Renal cortex interstitium (tissue), 11 donors: ENCODE data around the gene FBXW10. TPM values are rescaled to one million over a fixed set of nuclear protein-coding genes. Genes with fewer than 3 reads are reported as not detected.
A peak's percentile ranks its signal among the peaks of the same experiment; 100 is the strongest.
"Not testable (repeated sequence)": the region's sequence is repeated elsewhere in the genome, so short reads cannot be mapped to it uniquely, and the experiment has no call there.

Experiments used
- DNase-seq, 11 donors: peaks; one replicate each; pipeline ENCODE4 v3.0.0-alpha.2; 2013; ENCODE audit warnings: low read depth in 9 of 11, low spot score in 4 of 11; ENCODE audit errors: extremely low read depth in 1 of 11
- polyA plus RNA-seq, 3 donors: library from polyadenylated mRNA; unstranded; fragments of 120-200 nt; gene quantifications; one replicate each; pipeline ENCODE4 v1.2.1, GENCODE V29; 2013; ENCODE audit not compliant: insufficient read length in 3 of 3

The FBXW10 gene
- polyA plus RNA-seq, 3 donors = 0.64 to 0.89 (median 0.80) TPM

- not testable (repeated sequence) for DNase-seq
Observed at GRCh38 chr17:18744726-18745125, 872 bp downstream of the FBXW10 start.

GRCh38 chr17:18746551-18746950, 2.7 kb downstream of the FBXW10 start:
- peak in 1 of 11 donors; percentile 17 for DNase-seq

- DNase-seq = peak in 5 of 11 donors; percentile 7 to 34 (median 26)
Observed at GRCh38 chr17:18747501-18747900, 3.6 kb downstream of the FBXW10 start.

- not testable (repeated sequence) for DNase-seq
Observed at GRCh38 chr17:18750242-18750641, 6.4 kb downstream of the FBXW10 start.

GRCh38 chr17:18753829-18754409, 10.1 kb downstream of the FBXW10 start:
- DNase-seq = not testable (repeated sequence)

GRCh38 chr17:18755969-18756368, 12.1 kb downstream of the FBXW10 start:
- DNase-seq = not testable (repeated sequence)

GRCh38 chr17:18757368-18758044, 13.7 kb downstream of the FBXW10 start:
- not testable (repeated sequence) for DNase-seq

- DNase-seq = not testable (repeated sequence)
Observed at GRCh38 chr17:18758344-18758743, 14.5 kb downstream of the FBXW10 start.

- DNase-seq = not testable (repeated sequence)
Observed at GRCh38 chr17:18760221-18760620, 16.4 kb downstream of the FBXW10 start.

- not testable (repeated sequence) for DNase-seq
Observed at GRCh38 chr17:18770572-18770971, 26.7 kb downstream of the FBXW10 start.

GRCh38 chr17:18771066-18771465, 27.2 kb downstream of the FBXW10 start:
- peak in 1 of 11 donors; percentile 13 for DNase-seq

- DNase-seq = no peak
Observed at GRCh38 chr17:18772471-18772870, 28.6 kb downstream of the FBXW10 start.

- DNase-seq = peak; percentile 75 to 92 (median 88)
Observed at GRCh38 chr17:18780991-18781718, 37.3 kb downstream of the FBXW10 start, which contains the start of gene TVP23B. TVP23B (plus strand) TSS chr17:18781183; CDS start chr17:18781294, 111 bp downstream.

GRCh38 chr17:18781805-18782204, 38.0 kb downstream of the FBXW10 start:
- DNase-seq = not testable (repeated sequence)

GRCh38 chr17:18785933-18786332, 42.1 kb downstream of the FBXW10 start:
- DNase-seq = not testable (repeated sequence)

- DNase-seq = not testable (repeated sequence)
Observed at GRCh38 chr17:18786890-18787289, 43.0 kb downstream of the FBXW10 start.

- DNase-seq = not testable (repeated sequence)
Observed at GRCh38 chr17:18791402-18791801, 47.5 kb downstream of the FBXW10 start.

- DNase-seq = not testable (repeated sequence)
Observed at GRCh38 chr17:18794841-18795240, 51.0 kb downstream of the FBXW10 start.

GRCh38 chr17:18796887-18797286, 53.0 kb downstream of the FBXW10 start:
- not testable (repeated sequence) for DNase-seq
